GM23248 (cell line): ENCODE data around the gene CPA1.

Experiments
- EZH2 ChIP-seq: fragments of 200-600 bp; sonication (generic); IDR thresholded peaks from 2 replicates; pipeline ENCODE4 v1.6.1; 2018; ENCODE audit warnings: antibody characterized with exemption, mild to moderate bottlenecking; ENCODE audit not compliant: insufficient read depth, poor library complexity, severe bottlenecking
- EZH2phosphoT487 ChIP-seq: fragments of 200-600 bp; sonication (generic); IDR thresholded peaks from 2 replicates; pipeline ENCODE4 v1.6.1; 2018; ENCODE audit warnings: antibody characterized with exemption, moderate library complexity, mild to moderate bottlenecking, low read depth; ENCODE audit not compliant: insufficient read depth

- TF ChIP-seq EZH2 = no peak
- no peak for TF ChIP-seq EZH2phosphoT487
Observed at GRCh38 chr7:130401101-130401500, 20.8 kb downstream of the CPA1 start.
